Ishikawa (cell line): Measurements from ENCODE around the gene ACTRT2.

Source experiments
- CEBPB ChIP-seq: IDR thresholded peaks from 2 replicates; pipeline ENCODE4 v1.6.1; 2012
- CREB1 ChIP-seq: IDR thresholded peaks from 2 replicates; pipeline ENCODE4 v1.6.1; 2012; ENCODE audit warnings: low read depth
- EGR1 ChIP-seq: IDR thresholded peaks from 2 replicates; pipeline ENCODE4 v1.6.1; 2012
- EP300 ChIP-seq: IDR thresholded peaks from 2 replicates; pipeline ENCODE4 v1.6.1; 2012; ENCODE audit warnings: borderline replicate concordance
- FOXM1 ChIP-seq: IDR thresholded peaks from 2 replicates; pipeline ENCODE4 v1.6.1; 2012; ENCODE audit warnings: low read depth, borderline replicate concordance
- NFIC ChIP-seq: IDR thresholded peaks from 2 replicates; pipeline ENCODE4 v1.6.1; 2012
- RAD21 ChIP-seq: IDR thresholded peaks from 2 replicates; pipeline ENCODE4 v1.6.1; 2012; ENCODE audit warnings: low read depth
- TAF1 ChIP-seq: IDR thresholded peaks from 2 replicates; pipeline ENCODE4 v1.6.1; 2012; ENCODE audit warnings: low read depth, mild to moderate bottlenecking
- TCF12 ChIP-seq: IDR thresholded peaks from 2 replicates; pipeline ENCODE4 v1.6.1; 2012; ENCODE audit warnings: low read depth
- TEAD4 ChIP-seq: IDR thresholded peaks from 2 replicates; pipeline ENCODE4 v1.6.1; 2012
- USF1 ChIP-seq: IDR thresholded peaks from 2 replicates; pipeline ENCODE4 v1.6.1; 2012
- YY1 ChIP-seq: IDR thresholded peaks from 2 replicates; pipeline ENCODE4 v1.6.1; 2012; ENCODE audit warnings: low read depth
- ZBTB7A ChIP-seq: IDR thresholded peaks from 2 replicates; pipeline ENCODE4 v1.6.1; 2012; ENCODE audit warnings: low read depth
- TF ChIP-seq, protein P1 (sequence below): IDR thresholded peaks from 2 replicates; pipeline ENCODE4 v1.6.1; 2012; ENCODE audit warnings: low read depth, mild to moderate bottlenecking
- TF ChIP-seq, protein P2 (sequence below): IDR thresholded peaks from 2 replicates; pipeline ENCODE4 v1.6.1; 2012

ACTRT2 gene

DNA sequence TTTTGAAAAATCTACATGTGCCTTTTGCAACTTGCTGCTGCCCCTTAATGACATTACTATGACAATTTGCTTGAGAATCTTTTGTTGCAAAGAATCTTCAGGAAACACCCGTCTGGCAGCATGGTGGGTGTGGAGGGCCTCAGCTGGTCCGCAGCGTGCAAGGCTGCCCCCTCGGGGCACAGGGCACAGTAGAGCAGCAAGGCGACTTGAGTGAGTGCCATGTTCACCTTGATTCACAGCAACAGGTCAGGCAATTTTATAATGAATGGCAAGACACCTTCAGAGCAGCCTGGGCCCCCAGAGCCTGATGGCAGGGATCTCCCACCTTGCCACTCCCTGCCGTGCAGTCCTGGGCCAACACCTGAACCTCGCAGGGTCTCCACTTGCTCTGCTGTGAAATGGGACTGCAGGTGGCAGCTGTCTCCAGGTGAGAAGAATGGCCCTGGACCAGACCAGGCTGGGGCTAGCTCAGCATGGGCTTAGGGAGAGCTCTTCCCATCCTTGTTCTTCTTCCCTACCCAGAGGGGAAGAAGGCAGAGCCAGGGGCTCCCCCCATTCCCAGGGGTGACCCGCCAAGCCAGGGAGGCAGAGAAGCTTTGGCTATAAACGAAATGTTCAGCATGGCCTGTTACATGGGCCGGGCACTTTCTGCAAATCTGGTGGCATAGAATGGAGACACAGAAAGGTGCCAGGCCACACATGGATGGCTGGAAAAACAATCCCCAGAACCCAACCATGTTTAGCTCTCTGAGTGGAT lies 34.5 kb upstream of the ACTRT2 start:
- TF ChIP-seq YY1 (no peak), ZBTB7A (no peak), EGR1 (no peak), FOXM1 (no peak), USF1 (no peak), CREB1 (no peak), CEBPB (no peak), TEAD4 (no peak), NFIC (no peak), RAD21 (no peak), TCF12 (no peak), EP300 (no peak), TAF1 (no peak)
- TF ChIP-seq, protein P1, sequence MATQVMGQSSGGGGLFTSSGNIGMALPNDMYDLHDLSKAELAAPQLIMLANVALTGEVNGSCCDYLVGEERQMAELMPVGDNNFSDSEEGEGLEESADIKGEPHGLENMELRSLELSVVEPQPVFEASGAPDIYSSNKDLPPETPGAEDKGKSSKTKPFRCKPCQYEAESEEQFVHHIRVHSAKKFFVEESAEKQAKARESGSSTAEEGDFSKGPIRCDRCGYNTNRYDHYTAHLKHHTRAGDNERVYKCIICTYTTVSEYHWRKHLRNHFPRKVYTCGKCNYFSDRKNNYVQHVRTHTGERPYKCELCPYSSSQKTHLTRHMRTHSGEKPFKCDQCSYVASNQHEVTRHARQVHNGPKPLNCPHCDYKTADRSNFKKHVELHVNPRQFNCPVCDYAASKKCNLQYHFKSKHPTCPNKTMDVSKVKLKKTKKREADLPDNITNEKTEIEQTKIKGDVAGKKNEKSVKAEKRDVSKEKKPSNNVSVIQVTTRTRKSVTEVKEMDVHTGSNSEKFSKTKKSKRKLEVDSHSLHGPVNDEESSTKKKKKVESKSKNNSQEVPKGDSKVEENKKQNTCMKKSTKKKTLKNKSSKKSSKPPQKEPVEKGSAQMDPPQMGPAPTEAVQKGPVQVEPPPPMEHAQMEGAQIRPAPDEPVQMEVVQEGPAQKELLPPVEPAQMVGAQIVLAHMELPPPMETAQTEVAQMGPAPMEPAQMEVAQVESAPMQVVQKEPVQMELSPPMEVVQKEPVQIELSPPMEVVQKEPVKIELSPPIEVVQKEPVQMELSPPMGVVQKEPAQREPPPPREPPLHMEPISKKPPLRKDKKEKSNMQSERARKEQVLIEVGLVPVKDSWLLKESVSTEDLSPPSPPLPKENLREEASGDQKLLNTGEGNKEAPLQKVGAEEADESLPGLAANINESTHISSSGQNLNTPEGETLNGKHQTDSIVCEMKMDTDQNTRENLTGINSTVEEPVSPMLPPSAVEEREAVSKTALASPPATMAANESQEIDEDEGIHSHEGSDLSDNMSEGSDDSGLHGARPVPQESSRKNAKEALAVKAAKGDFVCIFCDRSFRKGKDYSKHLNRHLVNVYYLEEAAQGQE, result no peak
- TF ChIP-seq, protein P2, sequence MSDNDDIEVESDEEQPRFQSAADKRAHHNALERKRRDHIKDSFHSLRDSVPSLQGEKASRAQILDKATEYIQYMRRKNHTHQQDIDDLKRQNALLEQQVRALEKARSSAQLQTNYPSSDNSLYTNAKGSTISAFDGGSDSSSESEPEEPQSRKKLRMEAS, result no peak

DNA sequence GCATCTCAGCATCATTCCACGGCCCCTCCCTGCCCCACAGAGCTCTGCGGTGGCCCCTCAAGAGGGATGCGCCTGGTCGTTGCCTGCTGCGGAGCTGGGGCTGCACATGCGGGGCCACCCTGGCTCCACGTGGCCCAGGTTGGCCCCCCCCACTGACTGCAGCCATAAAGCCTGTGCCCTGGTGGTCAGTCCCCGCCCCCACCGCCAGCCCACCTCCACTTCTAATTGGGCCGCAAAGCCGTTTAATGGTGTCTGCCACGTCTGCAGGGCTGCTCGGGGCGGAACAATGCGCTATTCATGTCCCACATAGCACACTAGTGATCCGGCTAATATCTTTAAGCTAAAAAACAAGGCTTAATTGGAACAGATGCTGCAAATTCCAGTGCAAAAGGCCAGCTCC lies 33.5 kb upstream of the ACTRT2 start:
- TF ChIP-seq TCF12, result no peak
- no peak for TF ChIP-seq NFIC
- TF ChIP-seq ZBTB7A, result no peak
- no peak for TF ChIP-seq YY1
- TF ChIP-seq FOXM1, result no peak
- TF ChIP-seq, protein P1, result no peak
- no peak for TF ChIP-seq TEAD4
- TF ChIP-seq CEBPB, result no peak
- no peak for TF ChIP-seq CREB1
- TF ChIP-seq, protein P2, result no peak
- no peak for TF ChIP-seq TAF1
- TF ChIP-seq RAD21, result no peak
- no peak for TF ChIP-seq EP300
- TF ChIP-seq EGR1, result no peak
- TF ChIP-seq USF1, result no peak

GRCh38 chr1:2988256-2988655 lies 33.0 kb upstream of the ACTRT2 start:
- TF ChIP-seq RAD21, result no peak
- TF ChIP-seq, protein P2, result no peak
- no peak for TF ChIP-seq CREB1
- no peak for TF ChIP-seq TAF1
- TF ChIP-seq NFIC, result no peak
- TF ChIP-seq CEBPB, result no peak
- no peak for TF ChIP-seq FOXM1
- TF ChIP-seq YY1, result no peak
- no peak for TF ChIP-seq USF1
- TF ChIP-seq EGR1, result no peak

GRCh38 chr1:2989185-2989584 lies 32.1 kb upstream of the ACTRT2 start:
- TF ChIP-seq, protein P1, result no peak
- TF ChIP-seq YY1 (no peak), EGR1 (no peak), NFIC (no peak), CREB1 (no peak), RAD21 (no peak), TAF1 (no peak), ZBTB7A (no peak), CEBPB (no peak), TCF12 (no peak), USF1 (no peak), EP300 (no peak), TEAD4 (no peak), FOXM1 (no peak)
- TF ChIP-seq, protein P2, result no peak
